GM12874 (cell line): ENCODE data around the gene ZFP36L2.
A peak's percentile ranks its signal among the peaks of the same experiment; 100 is the strongest.

ENCODE experiments used
- TF ChIP-seq, protein P1 (sequence below): IDR thresholded peaks from 2 replicates; pipeline ENCODE4 v1.5.1; 2011; ENCODE audit warnings: low read depth, mild to moderate bottlenecking, control low read depth, low read length, moderate library complexity; ENCODE audit not compliant: insufficient read depth

The ZFP36L2 gene

DNA sequence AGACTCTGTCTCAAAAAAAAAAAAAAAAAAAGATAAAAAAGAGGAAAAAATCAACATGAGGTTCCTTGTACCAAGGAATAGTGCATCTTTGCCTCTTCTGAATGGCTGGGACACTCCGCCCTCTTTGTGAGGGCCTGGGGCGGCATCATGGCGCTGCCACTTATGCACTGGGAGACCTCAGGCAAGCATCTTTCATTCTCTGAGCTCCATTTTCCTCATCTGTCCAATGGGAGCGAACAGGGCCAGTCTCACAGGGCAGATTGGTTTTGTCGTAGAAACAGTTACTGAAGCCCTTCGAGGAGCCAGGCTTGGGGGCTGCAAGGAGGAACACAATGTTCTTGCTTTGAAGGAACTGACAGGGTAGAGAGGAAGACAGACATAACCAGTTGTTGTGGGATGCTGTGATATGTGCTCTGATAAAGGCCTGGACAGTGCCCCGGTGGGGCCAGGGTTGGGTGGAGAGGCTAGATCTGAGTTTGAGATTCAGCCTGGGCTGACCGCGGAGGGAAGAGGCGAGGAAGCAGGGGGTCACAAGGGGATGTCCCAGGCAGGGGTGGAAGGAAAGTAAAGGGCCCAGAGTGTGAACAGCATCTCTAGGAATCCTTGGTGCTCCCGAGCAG, 14.1 kb downstream of the ZFP36L2 start:
- TF ChIP-seq, protein P1, sequence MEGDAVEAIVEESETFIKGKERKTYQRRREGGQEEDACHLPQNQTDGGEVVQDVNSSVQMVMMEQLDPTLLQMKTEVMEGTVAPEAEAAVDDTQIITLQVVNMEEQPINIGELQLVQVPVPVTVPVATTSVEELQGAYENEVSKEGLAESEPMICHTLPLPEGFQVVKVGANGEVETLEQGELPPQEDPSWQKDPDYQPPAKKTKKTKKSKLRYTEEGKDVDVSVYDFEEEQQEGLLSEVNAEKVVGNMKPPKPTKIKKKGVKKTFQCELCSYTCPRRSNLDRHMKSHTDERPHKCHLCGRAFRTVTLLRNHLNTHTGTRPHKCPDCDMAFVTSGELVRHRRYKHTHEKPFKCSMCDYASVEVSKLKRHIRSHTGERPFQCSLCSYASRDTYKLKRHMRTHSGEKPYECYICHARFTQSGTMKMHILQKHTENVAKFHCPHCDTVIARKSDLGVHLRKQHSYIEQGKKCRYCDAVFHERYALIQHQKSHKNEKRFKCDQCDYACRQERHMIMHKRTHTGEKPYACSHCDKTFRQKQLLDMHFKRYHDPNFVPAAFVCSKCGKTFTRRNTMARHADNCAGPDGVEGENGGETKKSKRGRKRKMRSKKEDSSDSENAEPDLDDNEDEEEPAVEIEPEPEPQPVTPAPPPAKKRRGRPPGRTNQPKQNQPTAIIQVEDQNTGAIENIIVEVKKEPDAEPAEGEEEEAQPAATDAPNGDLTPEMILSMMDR, result no peak

DNA sequence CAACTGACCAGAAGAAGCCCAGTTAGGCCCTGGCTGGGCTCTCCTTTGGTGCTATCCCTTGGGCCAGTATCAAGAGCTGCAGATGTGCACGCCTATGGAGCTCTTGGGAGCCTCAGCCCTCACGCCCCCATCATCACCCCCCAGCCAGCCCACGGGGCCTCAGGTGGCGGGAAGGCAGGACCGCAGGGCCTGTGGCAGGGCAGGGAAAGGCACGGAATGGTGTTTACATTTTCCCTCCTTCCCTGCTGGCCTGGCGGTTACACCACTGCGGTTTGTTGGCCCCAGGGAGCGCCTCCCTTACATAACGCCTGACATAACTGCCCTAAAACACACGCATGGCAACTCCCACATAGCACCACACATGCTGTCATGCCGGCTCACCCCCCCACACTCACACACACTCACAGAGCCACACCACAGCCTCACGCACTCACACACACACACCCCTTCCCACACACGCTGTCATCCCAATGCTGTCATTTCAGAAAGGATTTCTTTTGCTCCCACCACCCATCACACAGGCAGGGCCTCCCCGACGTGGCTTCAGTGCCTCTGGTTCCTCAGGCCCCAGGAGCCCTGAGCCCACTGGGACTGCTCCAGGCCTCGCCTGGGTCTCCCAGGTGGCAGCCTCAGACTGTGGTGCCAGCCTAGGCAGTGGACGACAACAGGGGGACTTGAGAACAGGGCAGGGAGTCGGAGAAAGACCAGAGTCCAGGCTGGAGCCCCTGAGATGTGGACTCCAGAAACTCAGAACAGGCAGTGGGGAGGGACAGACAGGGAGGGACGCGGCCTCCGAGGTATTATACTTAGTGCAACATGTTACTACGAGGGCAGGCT, 15.7 kb downstream of the ZFP36L2 start:
- TF ChIP-seq, protein P1, result no peak

DNA sequence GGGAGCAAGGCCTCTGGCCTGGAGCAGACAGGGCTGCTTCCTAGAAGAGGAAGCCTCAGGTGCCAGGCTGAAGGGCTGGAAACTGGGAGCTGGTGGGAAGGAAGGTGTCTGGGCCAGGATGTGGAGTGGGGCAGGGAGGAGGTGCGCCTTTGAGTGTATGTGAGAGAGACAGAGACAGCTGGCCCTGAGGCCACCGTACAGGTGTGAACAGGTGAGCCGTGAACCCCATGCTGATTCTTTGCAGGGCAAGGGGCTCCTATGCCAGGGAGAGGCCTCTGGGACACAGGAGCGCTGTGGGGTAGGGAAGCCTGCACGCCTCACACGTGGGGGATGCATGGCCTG, 16.3 kb downstream of the ZFP36L2 start:
- TF ChIP-seq, protein P1, result no peak

DNA sequence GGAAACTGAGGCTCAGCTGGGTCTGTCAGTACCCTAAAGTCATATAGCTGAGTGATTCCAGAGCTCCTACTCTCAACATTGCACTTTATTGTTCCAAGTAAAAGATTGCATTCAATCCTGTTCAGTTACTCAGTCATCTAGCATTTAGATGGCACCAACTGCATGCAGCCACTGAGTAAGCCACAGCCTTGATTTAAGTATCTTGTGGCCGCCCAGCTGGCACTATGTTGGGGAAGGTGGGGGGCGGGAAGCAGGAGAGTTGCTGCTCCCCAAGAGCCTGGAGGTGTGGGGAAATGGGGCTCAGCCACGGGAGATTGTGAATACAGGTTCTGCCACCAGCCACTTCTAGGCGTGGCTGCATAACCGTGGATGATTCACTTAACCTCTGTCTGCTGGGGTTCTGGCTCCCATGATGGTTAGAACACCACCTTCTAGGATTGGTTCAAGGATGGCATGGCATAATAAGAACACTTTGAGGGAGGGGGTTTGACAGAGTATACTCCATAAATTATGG, 17.1 kb downstream of the ZFP36L2 start:
- TF ChIP-seq, protein P1, result no peak

DNA sequence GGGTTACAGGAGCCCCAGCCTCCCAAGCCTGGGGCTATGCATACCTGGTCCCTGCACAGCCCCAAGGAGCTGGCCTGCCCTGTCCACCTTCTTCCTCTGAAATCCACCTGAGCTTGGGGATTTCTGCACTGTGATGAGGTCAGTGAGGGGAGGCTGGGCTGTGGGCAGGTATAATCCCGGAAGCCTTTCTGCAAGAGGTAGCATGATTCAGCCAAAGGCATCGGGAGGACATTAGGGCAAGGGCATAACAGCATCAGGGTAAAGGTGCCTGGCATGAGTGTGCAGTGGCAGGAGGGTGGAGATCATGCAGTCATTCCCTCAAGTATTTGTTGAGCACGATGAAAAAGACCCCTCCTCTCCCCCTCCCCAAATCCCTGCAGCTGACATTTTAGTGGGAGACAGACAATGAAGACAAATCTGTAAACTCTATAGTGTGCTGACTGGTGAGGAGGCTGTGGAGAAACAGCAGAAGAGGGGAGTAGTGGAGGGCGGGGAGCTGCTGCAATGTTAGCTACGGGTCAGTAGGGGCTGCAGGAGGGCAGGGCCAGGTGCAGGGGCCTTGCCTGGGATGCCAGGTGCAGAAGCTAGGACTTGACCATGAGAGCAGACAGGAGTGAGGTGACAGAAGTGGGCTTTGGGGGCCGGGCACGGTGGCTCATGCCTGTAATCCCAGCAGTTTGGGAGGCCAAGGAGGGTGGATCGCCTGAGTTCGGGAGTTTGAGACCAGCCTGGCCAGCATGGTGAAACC, 18.7 kb downstream of the ZFP36L2 start:
- TF ChIP-seq, protein P1, result 0 out of 2 replicates have a peak, but pooled peaks have one; percentile 7

DNA sequence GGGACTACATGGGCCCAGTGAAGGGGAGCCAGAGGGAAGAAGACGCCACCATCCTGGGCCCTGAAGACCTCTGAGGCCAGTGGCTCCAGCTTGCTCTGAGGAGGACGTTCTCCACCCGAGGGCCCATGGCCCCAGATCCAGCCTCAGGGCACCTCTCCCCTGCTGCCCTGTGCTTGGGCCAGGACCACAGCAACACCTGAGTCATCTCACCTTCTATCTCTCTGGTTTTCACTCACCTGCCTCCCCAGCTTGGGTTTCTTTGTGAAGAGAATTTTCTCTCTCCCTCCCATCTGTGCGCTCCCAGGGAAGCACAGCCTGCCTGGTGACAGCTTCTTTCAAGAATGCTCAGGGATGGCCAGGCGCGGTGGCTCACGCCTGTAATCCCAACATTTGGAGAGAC, 19.8 kb downstream of the ZFP36L2 start:
- TF ChIP-seq, protein P1, result no peak

DNA sequence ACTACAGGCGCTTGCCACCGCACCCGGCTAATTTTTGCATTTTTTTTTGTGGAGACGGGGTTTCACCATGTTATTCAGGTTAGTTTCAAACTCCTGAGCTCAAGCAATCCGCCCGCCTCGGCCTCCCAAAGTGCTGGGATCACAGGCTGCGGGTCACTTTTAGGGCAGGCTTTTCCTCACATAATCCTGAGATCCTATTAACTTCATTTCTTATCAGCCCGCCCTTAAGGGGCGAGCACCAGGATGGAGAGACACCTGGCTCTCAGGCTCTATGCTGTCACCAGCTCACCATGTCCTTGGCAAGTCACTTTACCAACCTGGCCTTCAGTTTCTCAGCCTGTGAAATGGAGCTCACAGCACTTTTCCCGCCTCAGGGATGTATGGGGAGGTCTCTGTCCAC, 23.0 kb downstream of the ZFP36L2 start:
- TF ChIP-seq, protein P1, result no peak
